HCT116 (cell line): Measurements from ENCODE around the gene TCP10L. TPM values are rescaled to one million over a fixed set of nuclear protein-coding genes. Genes with fewer than 3 reads are reported as not detected.

Experiments
- ATAC-seq: fragments of 200-7000 bp; cut with Tn5 transposase; 2 replicates; pipeline ENCODE4 v1.9.1; 2020; ENCODE audit warnings: mild to moderate bottlenecking, moderate library complexity
- BruUV-seq: library from RNA; stranded (reverse); fragments of 400-500 nt; replicated peaks from 2 replicates; lab custom pipeline; 2021; lab: Mats Ljungman, UMichigan
- CTCF ChIA-PET: fragments of 300-600 bp; sonication (Branson Sonifier 250); formaldehyde crosslinking; loops from one replicate; lab custom pipeline; 2021; ENCODE audit warnings: antibody characterized with exemption; lab: Charles Lee
- POLR2A ChIA-PET: fragments of 300-600, 350-600 bp; sonication (Branson Sonifier 250); formaldehyde crosslinking; loops from one replicate; lab custom pipeline; 2021; ENCODE audit warnings: antibody characterized with exemption; lab: Charles Lee
- RAD21 ChIA-PET, 2 experiments: fragments of 300-600 bp; sonication (Branson Sonifier 250); formaldehyde crosslinking; loops; one replicate each; lab custom pipeline; 2023; ENCODE audit warnings: low total read pairs in 2 of 2; ENCODE audit not compliant: uncharacterized antibody in 2 of 2, unreplicated experiment in 2 of 2, low non-redundant PET in 1 of 2; lab: Charles Lee
- DNase-seq: peaks from one replicate; pipeline ENCODE4 v3.0.0-alpha.2; 2010; ENCODE audit warnings: low read depth, low spot score
- H2AFZ ChIP-seq: fragments of 200-600 bp; shearing (Covaris generic), sonication (generic); 2 replicates; pipeline ENCODE4 v1.6.1; 2017; ENCODE audit warnings: low read depth, mixed run types, mixed read lengths, antibody characterized with exemption, low read length; ENCODE audit not compliant: poor library complexity, severe bottlenecking
- H3K27ac ChIP-seq: 2 replicates; pipeline ENCODE4 v1.5.1; 2012; ENCODE audit warnings: low read depth, low read length
- H3K27me3 ChIP-seq: fragments of 200-600 bp; sonication (generic); 2 replicates; pipeline ENCODE4 v1.6.1; 2016; ENCODE audit warnings: mixed run types, low read length, mixed read lengths; ENCODE audit not compliant: insufficient read depth
- H3K36me3 ChIP-seq, 2 experiments: fragments of 200-500 bp in 1 of 2; fragments of 200-600 bp in 1 of 2; sonication (Bioruptor generic) in 1 of 2; sonication (generic) in 1 of 2; 2 replicates each; pipeline versions ENCODE4 v1.5.1 to v1.6.1; 2014 to 2016; ENCODE audit warnings: low read length in 2 of 2, inconsistent platforms in 1 of 2, mixed read lengths in 1 of 2, mixed run types in 1 of 2; ENCODE audit not compliant: insufficient read depth in 2 of 2, control insufficient read depth in 1 of 2
- H3K4me1 ChIP-seq, 2 experiments: fragments of 200-600 bp in 1 of 2; sonication (generic) in 1 of 2; 2 replicates each; pipeline versions ENCODE4 v1.5.1 to v1.6.1; 2012 to 2017; ENCODE audit warnings: low read length in 2 of 2, inconsistent platforms in 1 of 2, mild to moderate bottlenecking in 1 of 2, mixed read lengths in 1 of 2, mixed run types in 1 of 2, moderate library complexity in 1 of 2; ENCODE audit not compliant: insufficient read depth in 2 of 2, control insufficient read depth in 1 of 2
- H3K4me2 ChIP-seq: fragments of 200-600 bp; sonication (generic); 2 replicates; pipeline ENCODE4 v1.6.1; 2017; ENCODE audit warnings: mixed run types, low read length, mixed read lengths
- H3K4me3 ChIP-seq, 2 experiments: fragments of 200-600 bp in 1 of 2; sonication (generic) in 1 of 2; replicated peaks in 1 of 2; 2 replicates each; pipeline ENCODE4 v1.5.1; 2011 to 2016; ENCODE audit warnings: low read length in 2 of 2, control low read depth in 1 of 2, low read depth in 1 of 2, mild to moderate bottlenecking in 1 of 2, mixed read lengths in 1 of 2, mixed run types in 1 of 2
- H3K79me2 ChIP-seq: fragments of 200-600 bp; sonication (generic); 2 replicates; pipeline ENCODE4 v1.6.1; 2017; ENCODE audit warnings: mild to moderate bottlenecking, mixed run types, low read length, moderate library complexity, mixed read lengths; ENCODE audit not compliant: insufficient read depth
- H3K9ac ChIP-seq: fragments of 200-600 bp; sonication (generic); 2 replicates; pipeline ENCODE4 v1.6.1; 2016; ENCODE audit warnings: low read length, mixed read lengths
- H3K9me2 ChIP-seq: fragments of 200-600 bp; sonication (generic), shearing (Covaris generic); 2 replicates; pipeline ENCODE4 v1.6.1; 2017; ENCODE audit warnings: mixed run types, mild to moderate bottlenecking, moderate library complexity; ENCODE audit not compliant: insufficient read depth
- H3K9me3 ChIP-seq, 2 experiments: fragments of 200-500 bp in 1 of 2; fragments of 200-600 bp in 1 of 2; sonication (Bioruptor generic) in 1 of 2; sonication (generic) in 1 of 2; 2 replicates each; pipeline ENCODE4 v1.6.1; 2014 to 2017; ENCODE audit warnings: low read length in 2 of 2, mixed read lengths in 2 of 2, inconsistent platforms in 1 of 2, low read depth in 1 of 2, mild to moderate bottlenecking in 1 of 2, mixed run types in 1 of 2, moderate library complexity in 1 of 2; ENCODE audit not compliant: control insufficient read depth in 1 of 2, insufficient read depth in 1 of 2
- H4K20me1 ChIP-seq: fragments of 200-600 bp; sonication (generic), shearing (Covaris generic); 2 replicates; pipeline ENCODE4 v1.6.1; 2017; ENCODE audit warnings: mixed run types, mild to moderate bottlenecking, moderate library complexity; ENCODE audit not compliant: insufficient read depth
- CBX3 ChIP-seq: IDR thresholded peaks from 2 replicates; pipeline ENCODE4 v1.6.1; 2012; ENCODE audit warnings: low read depth
- CEBPB ChIP-seq: IDR thresholded peaks from 2 replicates; pipeline ENCODE4 v1.6.1; 2012; ENCODE audit warnings: low read depth
- EZH2phosphoT487 ChIP-seq: fragments of 200-600 bp; IDR thresholded peaks from 2 replicates; pipeline ENCODE4 v1.6.1; 2018; ENCODE audit warnings: antibody characterized with exemption, borderline replicate concordance
- JUND ChIP-seq: IDR thresholded peaks from 2 replicates; pipeline ENCODE4 v1.6.1; 2012
- POLR2A ChIP-seq: IDR thresholded peaks from 2 replicates; pipeline ENCODE4 v1.7.0; 2011; ENCODE audit warnings: borderline replicate concordance; ENCODE audit not compliant: insufficient read depth, insufficient read length; ENCODE audit errors: extremely low read depth
- RAD21 ChIP-seq: IDR thresholded peaks from 2 replicates; pipeline ENCODE4 v1.6.1; 2012; ENCODE audit warnings: low read depth, mild to moderate bottlenecking
- SP1 ChIP-seq: IDR thresholded peaks from 2 replicates; pipeline ENCODE4 v1.6.1; 2012; ENCODE audit warnings: low read depth
- SRF ChIP-seq: IDR thresholded peaks from 2 replicates; pipeline ENCODE4 v1.6.1; 2012; ENCODE audit warnings: low read depth
- ZFX ChIP-seq: fragments of 450-650 bp; IDR thresholded peaks from 2 replicates; pipeline ENCODE4 v1.6.1; 2017
- ZNF274 ChIP-seq: fragments of 200-500 bp; sonication (Bioruptor generic); IDR thresholded peaks from 2 replicates; pipeline ENCODE4 v1.6.1; 2014; ENCODE audit warnings: mild to moderate bottlenecking, low read depth, low read length, inconsistent platforms
- intact Hi-C: fragments of 100-400 bp; cut with micrococcal nuclease; formaldehyde crosslinking; loops from 2 replicates; pipeline ENCODE4 v1.10.0; 2022
- total RNA-seq: library from RNA; stranded (reverse); gene quantifications from one replicate; pipeline ENCODE4 v1.2.1, GENCODE V29; 2021; ENCODE audit not compliant: unreplicated experiment
- TF ChIP-seq, protein P1 (sequence below), 3 experiments: fragments of 200-600 bp in 1 of 3; sonication (generic) in 1 of 3; IDR thresholded peaks in 2 of 3; conservative IDR thresholded peaks in 1 of 3; 2 replicates each; pipeline ENCODE4 v1.5.1; 2012 to 2017; ENCODE audit warnings: low read depth in 2 of 3, low read length in 2 of 3, antibody characterized with exemption in 1 of 3, borderline replicate concordance in 1 of 3, control low read depth in 1 of 3, mild to moderate bottlenecking in 1 of 3, mixed read lengths in 1 of 3, mixed run types in 1 of 3, moderate library complexity in 1 of 3; ENCODE audit not compliant: insufficient read depth in 1 of 3
- TF ChIP-seq, protein P2 (sequence below): IDR thresholded peaks from 2 replicates; pipeline ENCODE4 v1.6.1; 2012
- TF ChIP-seq, protein P3 (sequence below): IDR thresholded peaks from 2 replicates; pipeline ENCODE4 v1.6.1; 2012

The TCP10L gene
- total RNA-seq, 1 experiment from 2014 or later: 0.07 TPM

DNA sequence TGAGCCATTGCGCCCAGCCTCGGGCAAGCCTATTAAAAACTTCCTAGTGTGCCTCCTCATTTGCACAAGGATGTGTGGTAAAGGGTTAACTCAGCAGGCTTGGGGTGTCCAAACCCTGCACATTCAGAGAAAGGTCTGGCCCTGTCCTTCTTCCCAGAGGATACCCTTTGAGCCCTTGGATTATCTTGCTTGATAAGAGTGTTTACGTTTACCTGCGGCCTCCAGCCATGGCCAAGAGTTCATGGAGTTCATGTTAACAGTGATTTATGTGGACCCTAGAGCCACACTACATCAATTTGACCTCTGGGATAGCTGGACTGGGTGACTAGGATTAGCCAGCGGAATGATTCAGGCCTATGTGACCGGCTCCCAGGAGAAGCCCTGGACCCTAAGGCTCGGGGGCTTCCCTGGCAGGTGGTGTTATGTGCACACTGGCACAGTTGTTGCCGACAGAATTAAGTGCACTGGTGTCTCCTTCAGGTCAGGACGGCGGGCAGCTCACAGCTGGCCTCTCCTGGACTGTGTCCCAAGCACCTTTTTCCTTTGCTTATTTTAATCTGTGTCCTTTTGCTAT, 7.7 kb upstream of the TCP10L start:
- Histone ChIP-seq H2AFZ (no peak overlapping the region), H3K36me3 (no peaks in the 10 kb centered on the region), H3K27me3 (no peaks in the 10 kb centered on the region), H3K9ac (no peak overlapping the region), H3K4me3 (no peak overlapping the region), H3K4me2 (no peak overlapping the region), H4K20me1 (no peaks in the 10 kb centered on the region), H3K79me2 (no peaks in the 10 kb centered on the region), H3K9me2 (no peaks in the 10 kb centered on the region), H3K27ac (no peak overlapping the region), H3K9me3 (no peaks in the 10 kb centered on the region), H3K4me1 (peaks cover 3 to 14% of the 10 kb centered on the region in 2 experiments; a peak in 3 of 4 replicates)
- ATAC-seq (no peak), DNase-seq (no peak)
- ChIA-PET RAD21 (no interaction called here), CTCF (interaction anchor here (1.7 kb wide), 1 partner anchor 8 kb away, joined by 6 read pairs; no protein-coding TSS in a partner anchor), POLR2A (no interaction called here)
- intact Hi-C loops: no loop called here
- BruUV-seq: no TSS peak
- TF ChIP-seq CEBPB (no peak), JUND (no peak), EZH2phosphoT487 (no peak), RAD21 (no peak), ZNF274 (no peak)
- TF ChIP-seq, protein P1, sequence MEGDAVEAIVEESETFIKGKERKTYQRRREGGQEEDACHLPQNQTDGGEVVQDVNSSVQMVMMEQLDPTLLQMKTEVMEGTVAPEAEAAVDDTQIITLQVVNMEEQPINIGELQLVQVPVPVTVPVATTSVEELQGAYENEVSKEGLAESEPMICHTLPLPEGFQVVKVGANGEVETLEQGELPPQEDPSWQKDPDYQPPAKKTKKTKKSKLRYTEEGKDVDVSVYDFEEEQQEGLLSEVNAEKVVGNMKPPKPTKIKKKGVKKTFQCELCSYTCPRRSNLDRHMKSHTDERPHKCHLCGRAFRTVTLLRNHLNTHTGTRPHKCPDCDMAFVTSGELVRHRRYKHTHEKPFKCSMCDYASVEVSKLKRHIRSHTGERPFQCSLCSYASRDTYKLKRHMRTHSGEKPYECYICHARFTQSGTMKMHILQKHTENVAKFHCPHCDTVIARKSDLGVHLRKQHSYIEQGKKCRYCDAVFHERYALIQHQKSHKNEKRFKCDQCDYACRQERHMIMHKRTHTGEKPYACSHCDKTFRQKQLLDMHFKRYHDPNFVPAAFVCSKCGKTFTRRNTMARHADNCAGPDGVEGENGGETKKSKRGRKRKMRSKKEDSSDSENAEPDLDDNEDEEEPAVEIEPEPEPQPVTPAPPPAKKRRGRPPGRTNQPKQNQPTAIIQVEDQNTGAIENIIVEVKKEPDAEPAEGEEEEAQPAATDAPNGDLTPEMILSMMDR (IDR thresholded peaks at IDR 0.05 in 2 of 3, conservative IDR thresholded peaks at IDR 0.05 in 1 of 3; ENCODE audit: borderline replicate concordance in 1 of 3, insufficient read depth in 1 of 3, low read depth in 2 of 3, low read length in 2 of 3): no peak

DNA sequence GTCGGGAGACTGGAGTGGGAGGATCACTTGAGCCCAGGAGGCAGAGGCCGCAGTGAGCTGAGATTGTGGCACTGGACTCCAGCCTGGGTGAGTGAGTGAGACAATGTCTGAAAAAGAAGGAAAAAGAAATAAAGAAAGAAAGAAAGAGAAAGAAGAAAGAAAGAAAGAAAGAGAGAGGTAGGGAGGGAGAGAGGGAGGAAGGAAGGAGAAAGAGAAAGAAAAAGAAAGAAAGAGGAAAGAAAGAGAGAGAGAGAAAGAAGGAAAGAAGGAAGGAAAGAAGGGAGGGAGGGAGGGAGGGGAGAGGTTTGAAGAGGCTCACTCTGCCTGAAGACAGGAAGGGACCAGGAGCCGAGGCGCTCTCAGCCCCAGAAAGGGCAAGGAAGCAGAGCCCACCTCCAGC, 4.8 kb upstream of the TCP10L start:
- TF ChIP-seq SP1 (no peak), POLR2A (no peak), ZFX (no peak), JUND (no peak), CBX3 (no peak), SRF (no peak)
- TF ChIP-seq, protein P2, sequence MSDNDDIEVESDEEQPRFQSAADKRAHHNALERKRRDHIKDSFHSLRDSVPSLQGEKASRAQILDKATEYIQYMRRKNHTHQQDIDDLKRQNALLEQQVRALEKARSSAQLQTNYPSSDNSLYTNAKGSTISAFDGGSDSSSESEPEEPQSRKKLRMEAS: no peak
- TF ChIP-seq, protein P3, sequence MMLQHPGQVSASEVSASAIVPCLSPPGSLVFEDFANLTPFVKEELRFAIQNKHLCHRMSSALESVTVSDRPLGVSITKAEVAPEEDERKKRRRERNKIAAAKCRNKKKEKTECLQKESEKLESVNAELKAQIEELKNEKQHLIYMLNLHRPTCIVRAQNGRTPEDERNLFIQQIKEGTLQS: no peak
- Histone ChIP-seq H2AFZ (no peak overlapping the region), H3K4me1 (no peaks in the 10 kb centered on the region), H3K27me3 (no peaks in the 10 kb centered on the region), H3K9me3 (no peaks in the 10 kb centered on the region), H3K4me2 (no peak overlapping the region), H4K20me1 (no peaks in the 10 kb centered on the region), H3K9ac (no peak overlapping the region), H3K27ac (no peak overlapping the region), H3K36me3 (no peaks in the 10 kb centered on the region), H3K9me2 (no peaks in the 10 kb centered on the region), H3K79me2 (no peaks in the 10 kb centered on the region), H3K4me3 (no peak overlapping the region)
- RAD21 ChIA-PET: no interaction called here
- CTCF ChIA-PET: interaction anchor here (0.6 to 1.4 kb wide), 2 partner anchors 11 to 22 kb away, joined by 4 read pairs; no protein-coding TSS in a partner anchor
- POLR2A ChIA-PET: no interaction called here
- BruUV-seq: no TSS peak
- no peak for ATAC-seq
- intact Hi-C loops: no loop called here
- DNase-seq: no peak
